Ureter (tissue), 1 donor: ENCODE measurements around the gene MMP19. TPM values are rescaled to one million over a fixed set of nuclear protein-coding genes. Genes with fewer than 3 reads are reported as not detected.
"Not testable (repeated sequence)": the region's sequence is repeated elsewhere in the genome, so short reads cannot be mapped to it uniquely, and the experiment has no call there.

Experiments
- DNase-seq: peaks from one replicate; pipeline ENCODE4 v3.0.0-alpha.2; 2020; ENCODE audit warnings: low spot score
- total RNA-seq: library from RNA; stranded (reverse); gene quantifications from one replicate; pipeline ENCODE4 v1.2.4, GENCODE V29; 2023
- donor health status: DM: yes; HTN: yes; CAD: no.

The MMP19 gene
- total RNA-seq, 1 donor from 2014 or later, result 17.7 TPM

- DNase-seq, result no peak
These were observed 2.2 kb upstream of the MMP19 start for GRCh38 chr12:55844961-55845360.

DNA sequence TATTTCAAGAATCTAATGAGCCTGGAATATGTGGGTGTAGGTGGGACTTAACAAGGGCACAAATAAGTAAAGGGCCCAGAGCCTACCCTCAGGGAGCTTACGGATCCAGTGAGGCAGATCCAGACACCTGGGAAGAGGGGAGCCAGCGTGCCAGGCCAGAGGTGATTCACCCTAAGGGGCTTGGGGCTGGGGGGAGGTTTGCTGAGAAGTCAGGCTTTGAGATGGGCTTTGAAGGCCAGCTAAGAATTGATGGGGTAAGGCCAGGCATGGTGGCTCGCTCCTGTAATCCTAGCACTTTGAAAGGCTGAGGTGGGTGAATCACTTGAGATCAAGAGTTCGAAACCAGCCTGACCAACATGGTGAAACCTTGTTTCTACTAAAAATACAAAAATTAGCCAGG is 695 bp upstream of the MMP19 start:
- DNase-seq, result no peak

DNA sequence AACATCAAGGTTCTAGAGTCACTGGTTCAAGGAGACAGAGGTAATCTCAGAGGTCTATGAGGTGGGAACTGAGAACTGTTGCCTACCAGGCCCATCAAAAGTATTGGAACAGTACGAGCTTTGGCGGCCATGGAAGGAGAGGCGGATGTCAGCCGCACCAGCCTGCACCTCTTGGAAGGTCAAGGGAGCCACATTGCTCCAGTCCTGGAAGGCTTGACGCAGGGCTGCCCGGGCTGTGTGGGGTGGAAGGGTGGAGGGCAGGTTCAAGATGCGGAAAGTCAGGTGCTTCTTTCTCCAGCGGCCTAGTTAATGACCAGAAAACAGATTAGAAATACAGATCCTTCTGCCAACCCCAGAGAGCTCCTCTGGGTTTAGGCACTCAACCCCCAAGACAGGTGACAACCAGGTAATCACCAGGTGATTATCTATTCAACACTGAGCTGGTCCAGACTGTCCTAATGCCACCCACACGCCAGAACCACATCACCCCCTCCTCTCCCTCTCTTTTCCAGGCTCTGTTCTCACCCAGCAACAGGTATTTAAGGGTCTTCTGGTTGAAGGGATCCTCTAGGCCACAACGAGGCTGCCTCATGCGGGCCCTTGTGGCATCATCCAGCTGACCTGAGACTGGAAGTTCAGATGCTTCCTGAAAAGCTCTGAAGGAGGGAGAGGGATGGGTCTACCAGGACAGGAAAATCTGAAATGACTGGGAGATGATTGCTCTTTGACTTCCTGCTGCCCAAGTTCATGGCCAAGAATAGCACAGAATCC is 2.0 kb downstream of the MMP19 start:
- no peak for DNase-seq

- no peak for DNase-seq
These were observed 3.2 kb downstream of the MMP19 start for GRCh38 chr12:55839345-55840140.

DNA sequence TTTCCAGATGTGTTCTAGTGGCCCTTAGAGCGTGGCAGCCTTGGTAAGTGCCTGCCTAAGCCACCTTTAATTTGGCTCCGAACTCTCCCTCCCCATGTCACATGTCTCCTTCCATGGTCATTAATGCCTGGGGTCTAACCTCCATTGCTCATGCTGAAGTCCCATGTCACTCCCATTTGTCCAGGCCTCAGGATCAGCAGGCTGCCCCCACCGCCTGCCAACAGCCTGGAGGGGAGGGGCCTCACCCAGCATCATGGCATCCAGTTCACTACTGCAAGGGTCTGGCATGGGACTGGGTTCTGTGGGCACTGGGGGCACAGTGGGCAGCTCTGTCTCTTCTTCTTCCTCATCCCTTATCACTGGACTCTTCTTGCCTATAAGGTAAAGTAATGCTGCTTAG is 4.4 kb downstream of the MMP19 start:
- no peak for DNase-seq

GRCh38 chr12:55834400-55834799 is 8.3 kb downstream of the MMP19 start:
- not testable (repeated sequence) for DNase-seq

DNA sequence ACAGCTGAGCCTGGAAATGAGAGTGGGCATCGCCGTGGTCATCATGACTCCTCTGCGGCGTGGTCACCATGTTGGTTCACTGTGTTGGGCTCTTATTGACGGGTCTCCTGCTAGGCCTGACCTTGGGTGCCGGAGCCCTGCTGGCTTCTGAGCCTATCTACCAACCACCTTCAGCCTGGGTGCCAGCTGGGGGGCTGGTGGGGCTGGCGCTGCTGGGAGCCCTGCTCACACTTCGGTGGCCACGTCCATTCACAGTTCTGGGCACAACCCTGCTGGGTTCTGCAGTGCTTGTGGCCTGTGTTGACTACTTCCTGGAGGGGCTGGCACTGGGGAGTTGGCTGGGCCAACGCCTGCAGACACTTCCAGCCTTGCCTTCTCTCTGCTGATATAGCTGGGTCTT is 9.7 kb downstream of the MMP19 start:
- DNase-seq, result no peak

DNA sequence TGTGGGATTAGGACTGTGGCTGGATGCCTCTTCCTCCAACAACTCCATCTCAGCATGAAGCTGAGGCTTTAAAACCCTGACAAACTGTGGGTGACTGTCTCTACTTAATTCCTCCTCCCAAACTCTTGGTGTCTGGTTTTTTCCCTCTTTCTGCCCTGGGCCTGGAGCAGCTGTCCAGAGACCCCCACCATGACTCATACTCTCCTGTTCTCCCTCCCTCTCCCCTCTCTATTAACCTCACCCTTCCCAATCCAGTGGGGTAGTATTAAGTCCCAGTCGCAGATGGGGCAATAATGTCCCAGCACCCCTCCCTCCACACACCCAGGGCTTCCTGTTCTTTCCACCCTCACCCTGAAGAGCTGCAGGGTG is 11.3 kb downstream of the MMP19 start:
- DNase-seq, result no peak

DNA sequence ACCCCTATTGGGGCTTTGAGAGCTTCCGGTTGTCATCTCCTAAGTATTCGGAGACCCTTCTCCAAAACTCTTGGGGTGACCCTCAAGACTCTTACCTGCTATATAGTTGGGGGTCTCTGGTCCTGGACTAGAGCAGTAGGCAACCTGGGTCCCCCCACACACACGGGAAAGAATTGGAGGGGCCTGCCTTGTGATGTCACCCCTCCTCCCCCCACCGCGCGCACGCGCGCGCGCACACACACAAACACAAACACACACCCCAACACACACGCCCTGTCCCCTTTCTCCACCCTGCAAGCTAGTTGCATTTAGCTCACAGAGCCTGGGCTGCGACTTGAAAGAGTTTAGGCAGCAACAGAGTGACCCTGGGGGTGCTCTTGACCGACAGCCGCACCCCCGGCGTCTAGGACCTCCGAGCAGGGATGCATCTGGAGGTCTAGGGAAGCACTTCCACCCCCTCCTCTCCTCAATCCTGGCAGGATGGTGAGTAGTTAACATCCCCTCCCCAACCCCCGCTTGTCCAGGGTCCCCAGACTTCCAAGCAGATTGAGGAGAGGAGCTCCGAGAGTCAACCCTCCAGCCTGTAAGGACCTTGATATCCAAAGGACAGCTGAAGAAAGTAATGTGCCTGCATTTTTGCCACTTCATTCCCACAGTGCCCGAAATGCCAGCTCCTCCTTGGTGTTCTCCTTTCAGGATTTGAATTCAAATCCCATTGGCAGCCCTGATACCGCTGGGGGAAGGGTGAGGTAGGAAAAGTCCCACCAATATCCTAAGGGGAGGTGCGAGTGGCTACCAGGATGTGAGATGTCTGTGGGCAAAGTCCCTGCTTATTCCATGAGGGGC is 11.9 kb downstream of the MMP19 start:
- peak; percentile 83 for DNase-seq

DNA sequence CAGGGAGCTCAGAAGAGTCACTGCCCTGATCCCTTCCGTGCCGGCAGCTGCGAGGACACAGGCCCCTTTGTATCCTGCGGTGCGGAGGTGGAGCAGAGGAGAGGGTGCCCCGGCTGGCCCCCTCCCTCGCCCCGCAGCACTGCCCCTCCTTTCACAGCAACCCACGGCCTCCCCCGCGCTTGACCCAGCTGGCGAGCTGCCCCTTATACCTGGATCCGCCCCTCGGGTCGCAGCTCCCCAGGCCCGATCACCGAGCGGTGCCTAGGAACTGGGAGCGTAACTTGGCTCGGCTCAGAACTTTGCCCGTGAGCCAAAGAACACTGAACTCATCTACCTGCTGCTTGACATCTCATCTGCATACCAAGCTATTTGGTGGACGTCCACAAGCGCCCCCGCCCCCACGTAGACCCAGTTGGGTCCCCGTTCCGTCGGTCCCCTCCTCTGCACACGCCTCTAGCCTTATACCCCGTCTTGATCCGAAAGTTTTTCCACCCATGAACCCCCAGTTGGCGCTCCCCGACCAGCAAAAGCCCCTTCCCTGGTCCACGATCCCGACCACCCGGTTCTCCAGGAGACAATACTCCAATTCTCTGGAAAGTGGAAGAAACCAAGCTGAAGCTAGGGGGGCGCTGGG is 12.7 kb downstream of the MMP19 start:
- DNase-seq, result no peak

GRCh38 chr12:55828357-55828756 is 14.4 kb downstream of the MMP19 start:
- no peak for DNase-seq

- DNase-seq, result no peak
These were observed 14.9 kb downstream of the MMP19 start for GRCh38 chr12:55827806-55828205.

GRCh38 chr12:55824726-55825125 is 18.0 kb downstream of the MMP19 start:
- no peak for DNase-seq

GRCh38 chr12:55823419-55823818 is 19.3 kb downstream of the MMP19 start:
- no peak for DNase-seq

DNA sequence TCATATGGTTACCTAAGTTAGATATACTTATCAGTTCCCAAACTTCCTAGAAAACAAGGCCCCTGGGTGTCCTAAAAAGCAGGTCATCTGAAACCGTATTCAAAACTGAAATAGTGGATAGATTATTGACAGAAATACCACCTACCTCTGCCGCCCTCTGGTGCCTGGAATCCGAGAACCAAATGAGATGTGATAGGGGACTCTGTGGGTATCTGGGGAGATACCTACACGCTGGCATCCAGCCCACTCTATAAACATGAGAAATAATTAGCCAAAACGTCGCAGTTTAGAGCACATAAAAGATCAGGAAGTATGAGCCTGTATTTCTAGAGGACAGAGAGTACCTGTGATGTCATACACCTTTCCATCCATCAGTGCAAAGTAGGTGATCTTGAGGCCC is 20.5 kb downstream of the MMP19 start:
- DNase-seq, result no peak

GRCh38 chr12:55820679-55821078 is 22.1 kb downstream of the MMP19 start:
- DNase-seq, result no peak

DNA sequence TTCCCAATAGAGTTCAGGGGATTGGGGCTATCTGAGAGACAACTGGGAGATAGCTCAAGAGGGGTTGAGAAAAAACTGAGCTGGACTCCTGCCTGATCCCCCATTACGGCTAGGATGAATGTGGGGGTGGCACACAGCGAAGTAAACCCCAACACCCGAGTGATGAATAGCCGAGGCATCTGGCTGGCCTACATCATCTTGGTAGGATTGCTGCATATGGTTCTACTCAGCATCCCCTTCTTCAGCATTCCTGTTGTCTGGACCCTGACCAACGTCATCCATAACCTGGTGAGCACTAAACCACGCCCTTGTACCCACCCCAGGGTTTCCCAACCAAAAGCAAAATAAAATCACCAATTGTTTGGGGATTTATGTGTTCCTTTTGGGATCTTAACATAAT is 23.9 kb downstream of the MMP19 start:
- no peak for DNase-seq

- no peak for DNase-seq
These were observed 24.5 kb downstream of the MMP19 start for GRCh38 chr12:55818140-55818728.

DNA sequence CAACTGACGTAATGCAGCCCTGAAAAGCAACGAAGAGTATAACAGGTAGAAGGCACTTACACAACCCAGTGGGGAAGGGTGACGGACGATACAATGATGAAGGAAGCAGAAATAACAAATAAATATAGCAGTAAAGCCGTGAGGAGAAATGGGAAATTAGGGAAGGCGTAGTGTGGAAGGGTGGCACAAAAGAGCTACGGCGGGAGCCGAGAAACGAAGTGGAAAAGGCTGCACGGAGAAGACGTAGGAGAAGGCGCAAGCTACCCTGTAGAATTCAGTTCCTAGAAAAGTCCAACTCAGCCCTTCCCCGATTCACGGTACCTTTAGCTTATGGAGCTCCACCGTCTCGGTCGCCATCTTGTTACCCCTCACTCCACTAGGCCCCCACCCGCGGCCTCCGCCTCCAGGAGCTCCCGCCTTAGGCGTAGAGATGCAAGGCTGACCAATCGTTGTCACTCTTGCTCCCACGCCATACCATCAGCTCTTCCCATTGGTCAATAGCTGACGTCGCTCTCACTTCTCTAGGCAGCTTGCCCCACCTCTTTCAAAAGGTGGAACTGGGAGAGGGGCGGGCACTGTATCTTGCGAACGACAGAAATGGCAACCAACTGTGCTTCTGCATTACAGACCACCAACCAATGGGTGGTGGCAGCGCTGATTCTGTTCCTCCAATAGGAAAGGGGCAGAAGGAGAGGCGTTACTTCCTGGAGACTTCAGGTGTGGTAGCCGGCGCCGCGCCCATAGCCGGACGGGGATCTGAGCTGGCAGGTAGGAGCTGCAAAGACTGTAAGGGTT is 25.2 kb downstream of the MMP19 start, which contains the start of the genes ORMDL2 and SARNP:
Gene ORMDL2, plus strand, starts transcription at position 697 of the 795 bp plus-strand sequence. CDS start 959 bp downstream, outside the sequence.
Gene SARNP, minus strand, starts transcription at position 380 of the 795 bp plus-strand sequence. Its CDS starts 23 bp downstream, at position 357.
- DNase-seq, result peak; percentile 99

GRCh38 chr12:55816881-55817344 is 25.8 kb downstream of the MMP19 start:
- no peak for DNase-seq
